GM12878 (cell line): ENCODE measurements around the gene SYT1.

Experiments
- CEBPB ChIP-seq, 2 experiments: fragments of 150-350 bp in 1 of 2; IDR thresholded peaks; 2 replicates each; pipeline ENCODE4 v1.6.1; 2012 to 2014; ENCODE audit warnings: low read depth in 2 of 2, low read length in 2 of 2, borderline replicate concordance in 1 of 2, inconsistent platforms in 1 of 2
- CTCF ChIP-seq, 3 experiments: IDR thresholded peaks in 2 of 3; conservative IDR thresholded peaks in 1 of 3; 2 replicates each; pipeline ENCODE4 v1.5.1; 2011; ENCODE audit warnings: low read depth in 3 of 3, low read length in 3 of 3, mild to moderate bottlenecking in 3 of 3, control low read depth in 2 of 3, moderate library complexity in 2 of 3, inconsistent platforms in 1 of 3, mixed read lengths in 1 of 3; ENCODE audit not compliant: control insufficient read depth in 2 of 3, insufficient read depth in 1 of 3; ENCODE audit errors: extremely low read depth in 1 of 3
- E2F4 ChIP-seq: IDR thresholded peaks from 2 replicates; pipeline ENCODE4 v1.6.1; 2012; ENCODE audit warnings: low read depth, low read length, improper control_type of control experiment
- ESRRA ChIP-seq: IDR thresholded peaks from 2 replicates; pipeline ENCODE4 v1.6.1; 2012; ENCODE audit warnings: mild to moderate bottlenecking, low read length, improper control_type of control experiment
- ETV6 ChIP-seq, 2 experiments: fragments of 450-650 bp in 1 of 2; IDR thresholded peaks in 1 of 2; conservative IDR thresholded peaks in 1 of 2; 2 replicates each; pipeline ENCODE4 v1.6.1; 2014; ENCODE audit warnings: antibody characterized with exemption in 1 of 2, borderline replicate concordance in 1 of 2, low read depth in 1 of 2, mild to moderate bottlenecking in 1 of 2, moderate library complexity in 1 of 2
- MTA3 ChIP-seq: IDR thresholded peaks from 2 replicates; pipeline ENCODE4 v1.6.1; 2012; ENCODE audit warnings: low read length, inconsistent platforms, borderline replicate concordance
- REST ChIP-seq: IDR thresholded peaks from 2 replicates; pipeline ENCODE4 v1.6.1; 2012; ENCODE audit warnings: mild to moderate bottlenecking, low read depth, low read length
- RFX5 ChIP-seq: IDR thresholded peaks from 2 replicates; pipeline ENCODE4 v1.6.1; 2011; ENCODE audit warnings: low read depth, low read length, improper control_type of control experiment
- SP1 ChIP-seq: IDR thresholded peaks from one replicate; pipeline ENCODE4 v1.6.1; 2011; ENCODE audit warnings: low read depth, low read length
- TF ChIP-seq, protein P1 (sequence below): fragments of 450-650 bp; IDR thresholded peaks from 2 replicates; pipeline ENCODE4 v1.6.1; 2014; ENCODE audit warnings: mild to moderate bottlenecking
- TF ChIP-seq, protein P2 (sequence below): IDR thresholded peaks from 2 replicates; pipeline ENCODE4 v1.6.1; 2011; ENCODE audit warnings: mild to moderate bottlenecking, low read depth, low read length, moderate library complexity; ENCODE audit not compliant: insufficient replicate concordance

DNA sequence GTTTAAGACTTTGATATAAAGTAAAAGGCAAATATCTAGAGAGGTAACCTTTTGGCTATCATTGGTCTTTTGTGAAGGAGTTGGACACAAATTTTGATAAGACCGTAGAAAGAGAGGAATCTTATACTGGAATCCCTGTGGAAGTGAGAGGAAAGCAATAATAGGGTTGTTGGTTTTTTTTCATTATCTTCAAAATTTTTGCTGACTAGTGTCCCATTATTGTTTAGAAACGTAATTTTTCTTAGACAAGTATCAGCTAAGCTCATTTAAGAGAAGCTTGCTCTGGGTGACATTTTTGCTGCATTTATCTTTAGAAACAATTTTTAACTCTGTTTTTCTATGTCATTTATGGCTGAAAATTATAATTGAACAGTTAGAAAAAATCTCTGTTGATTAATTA is 300.3 kb downstream of the SYT1 start:
- TF ChIP-seq CTCF (IDR thresholded peaks at IDR 0.05 in 2 of 3, conservative IDR thresholded peaks at IDR 0.05 in 1 of 3; ENCODE audit: control insufficient read depth in 2 of 3, extremely low read depth in 1 of 3, insufficient read depth in 1 of 3, low read depth in 3 of 3, low read length in 3 of 3) (no peak), SP1 (no peak), ETV6 (conservative IDR thresholded peaks at IDR 0.05 in 1 of 2, IDR thresholded peaks at IDR 0.05 in 1 of 2; ENCODE audit: borderline replicate concordance in 1 of 2, low read depth in 1 of 2) (no peak), RFX5 (no peak), E2F4 (no peak), REST (no peak), ESRRA (no peak), MTA3 (no peak), CEBPB (IDR thresholded peaks at IDR 0.05; ENCODE audit: borderline replicate concordance in 1 of 2, low read depth in 2 of 2, low read length in 2 of 2) (no peak)
- TF ChIP-seq, protein P1, sequence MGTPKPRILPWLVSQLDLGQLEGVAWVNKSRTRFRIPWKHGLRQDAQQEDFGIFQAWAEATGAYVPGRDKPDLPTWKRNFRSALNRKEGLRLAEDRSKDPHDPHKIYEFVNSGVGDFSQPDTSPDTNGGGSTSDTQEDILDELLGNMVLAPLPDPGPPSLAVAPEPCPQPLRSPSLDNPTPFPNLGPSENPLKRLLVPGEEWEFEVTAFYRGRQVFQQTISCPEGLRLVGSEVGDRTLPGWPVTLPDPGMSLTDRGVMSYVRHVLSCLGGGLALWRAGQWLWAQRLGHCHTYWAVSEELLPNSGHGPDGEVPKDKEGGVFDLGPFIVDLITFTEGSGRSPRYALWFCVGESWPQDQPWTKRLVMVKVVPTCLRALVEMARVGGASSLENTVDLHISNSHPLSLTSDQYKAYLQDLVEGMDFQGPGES, result no peak
- TF ChIP-seq, protein P2, sequence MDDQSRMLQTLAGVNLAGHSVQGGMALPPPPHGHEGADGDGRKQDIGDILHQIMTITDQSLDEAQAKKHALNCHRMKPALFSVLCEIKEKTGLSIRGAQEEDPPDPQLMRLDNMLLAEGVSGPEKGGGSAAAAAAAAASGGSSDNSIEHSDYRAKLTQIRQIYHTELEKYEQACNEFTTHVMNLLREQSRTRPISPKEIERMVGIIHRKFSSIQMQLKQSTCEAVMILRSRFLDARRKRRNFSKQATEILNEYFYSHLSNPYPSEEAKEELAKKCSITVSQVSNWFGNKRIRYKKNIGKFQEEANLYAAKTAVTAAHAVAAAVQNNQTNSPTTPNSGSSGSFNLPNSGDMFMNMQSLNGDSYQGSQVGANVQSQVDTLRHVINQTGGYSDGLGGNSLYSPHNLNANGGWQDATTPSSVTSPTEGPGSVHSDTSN, result no peak
